ENCODE results near the gene KIAA1586.
A peak's percentile ranks its signal among the peaks of the same experiment; 100 is the strongest.
"Not testable (repeated sequence)": the region's sequence is repeated elsewhere in the genome, so short reads cannot be mapped to it uniquely, and the experiment has no call there.

The KIAA1586 gene

DNA sequence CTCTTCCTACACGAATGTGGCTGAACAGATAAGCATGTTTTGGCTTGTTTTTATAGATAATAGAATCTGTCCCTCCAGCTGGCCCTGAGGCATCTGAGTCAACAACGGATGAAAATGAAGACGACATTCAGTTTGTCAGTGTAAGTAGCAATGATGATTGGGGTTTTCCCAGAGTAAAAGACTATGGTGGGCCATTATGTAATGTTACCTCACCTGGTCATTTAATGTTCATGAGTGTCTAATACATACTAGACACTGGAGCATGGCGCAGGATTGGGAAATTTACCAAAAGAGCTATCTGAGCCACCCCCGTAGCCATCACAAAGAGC lies 728 bp downstream of the KIAA1586 start:
- not testable (repeated sequence) for H3K4me3 ChIP-seq (ENCODE audit: low read length); H3K4me2 ChIP-seq (ENCODE audit: low read length); H3K27me3 ChIP-seq (ENCODE audit: control insufficient read depth, insufficient read depth, low read length); H3K9me3 ChIP-seq (replicated peaks; ENCODE audit: low read length); H3K9ac ChIP-seq (ENCODE audit: low read depth, low read length)
- peaks cover 24% of the 10 kb centered on the region for H3K36me3 ChIP-seq (ENCODE audit: insufficient read depth, low read length)
- H3K4me1 ChIP-seq (ENCODE audit: control insufficient read depth, insufficient read depth, low read length), result peaks cover 17% of the 10 kb centered on the region

- H3K9me3 ChIP-seq (replicated peaks; ENCODE audit: low read length); H3K27me3 ChIP-seq (ENCODE audit: control insufficient read depth, insufficient read depth, low read length): not testable (repeated sequence)
- Histone ChIP-seq H3K4me2 (ENCODE audit: low read length) (peak overlapping the region; percentile 75), H3K9ac (ENCODE audit: low read depth, low read length) (peak overlapping the region; percentile 26), H3K4me3 (ENCODE audit: low read length) (peak overlapping the region; percentile 51), H3K4me1 (ENCODE audit: control insufficient read depth, insufficient read depth, low read length) (peaks cover 17% of the 10 kb centered on the region), H3K36me3 (ENCODE audit: insufficient read depth, low read length) (peaks cover 29% of the 10 kb centered on the region)
These were observed 1.4 kb downstream of the KIAA1586 start for GRCh38 chr6:57047859-57048258.

DNA sequence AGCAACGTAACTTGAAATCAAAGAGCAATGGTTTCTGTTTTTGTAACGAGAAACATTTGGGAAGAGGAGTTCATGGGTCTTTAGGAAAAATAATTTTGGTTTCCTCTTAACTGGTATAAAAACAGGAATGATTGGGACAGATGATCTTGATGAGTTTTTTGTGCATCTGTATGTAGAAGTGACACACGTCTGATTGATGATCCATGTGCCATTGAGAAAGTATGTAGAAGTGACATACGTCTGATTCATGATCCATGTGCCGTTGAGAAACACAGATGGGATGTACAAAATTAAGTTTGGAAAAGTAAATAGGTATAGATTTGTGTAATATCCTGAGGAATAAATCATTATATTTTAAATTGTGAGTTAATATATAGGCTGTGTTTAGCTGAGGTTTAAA lies 2.1 kb downstream of the KIAA1586 start:
- H3K4me3 ChIP-seq (ENCODE audit: low read length), result peak overlapping the region; percentile 51
- H3K27me3 ChIP-seq (ENCODE audit: control insufficient read depth, insufficient read depth, low read length), result no peaks in the 10 kb centered on the region

GRCh38 chr6:57063847-57064246 lies 17.4 kb downstream of the KIAA1586 start:
- Histone ChIP-seq H3K27me3 (ENCODE audit: control insufficient read depth, insufficient read depth, low read length) (no peaks in the 10 kb centered on the region), H3K4me3 (ENCODE audit: low read length) (no peak overlapping the region), H3K9ac (ENCODE audit: low read depth, low read length) (no peak overlapping the region), H3K9me3 (replicated peaks; ENCODE audit: low read length) (no peaks in the 10 kb centered on the region), H3K4me2 (ENCODE audit: low read length) (no peak overlapping the region), H3K4me1 (ENCODE audit: control insufficient read depth, insufficient read depth, low read length) (no peaks in the 10 kb centered on the region), H3K36me3 (ENCODE audit: insufficient read depth, low read length) (peaks cover 29% of the 10 kb centered on the region)

More for the DNA sequence above, 2.1 kb downstream of the KIAA1586 start:
- Histone ChIP-seq H3K36me3 (ENCODE audit: insufficient read depth, low read length) (peaks cover 36% of the 10 kb centered on the region), H3K9ac (ENCODE audit: low read depth, low read length) (peak overlapping the region; percentile 26), H3K9me3 (replicated peaks; ENCODE audit: low read length) (no peaks in the 10 kb centered on the region), H3K4me1 (ENCODE audit: control insufficient read depth, insufficient read depth, low read length) (peaks cover 17% of the 10 kb centered on the region), H3K4me2 (ENCODE audit: low read length) (peak overlapping the region; percentile 75)

- Histone ChIP-seq H3K4me3 (ENCODE audit: low read length) (no peak overlapping the region), H3K9me3 (replicated peaks; ENCODE audit: low read length) (no peaks in the 10 kb centered on the region), H3K9ac (ENCODE audit: low read depth, low read length) (no peak overlapping the region), H3K4me2 (ENCODE audit: low read length) (no peak overlapping the region), H3K36me3 (ENCODE audit: insufficient read depth, low read length) (peaks cover 25% of the 10 kb centered on the region), H3K4me1 (ENCODE audit: control insufficient read depth, insufficient read depth, low read length) (no peaks in the 10 kb centered on the region), H3K27me3 (ENCODE audit: control insufficient read depth, insufficient read depth, low read length) (no peaks in the 10 kb centered on the region)
These were observed 18.3 kb downstream of the KIAA1586 start for GRCh38 chr6:57064809-57065208.

GRCh38 chr6:57068061-57068460 lies 21.6 kb downstream of the KIAA1586 start:
- no peaks in the 10 kb centered on the region for H3K4me1 ChIP-seq (ENCODE audit: control insufficient read depth, insufficient read depth, low read length)
- no peak overlapping the region for H3K4me3 ChIP-seq (ENCODE audit: low read length)
- peak overlapping the region; percentile 21 for H3K4me2 ChIP-seq (ENCODE audit: low read length)
- H3K36me3 ChIP-seq (ENCODE audit: insufficient read depth, low read length), result peaks cover 14% of the 10 kb centered on the region
- H3K27me3 ChIP-seq (ENCODE audit: control insufficient read depth, insufficient read depth, low read length), result no peaks in the 10 kb centered on the region
- H3K9me3 ChIP-seq (replicated peaks; ENCODE audit: low read length), result no peaks in the 10 kb centered on the region
- H3K9ac ChIP-seq (ENCODE audit: low read depth, low read length), result no peak overlapping the region

DNA sequence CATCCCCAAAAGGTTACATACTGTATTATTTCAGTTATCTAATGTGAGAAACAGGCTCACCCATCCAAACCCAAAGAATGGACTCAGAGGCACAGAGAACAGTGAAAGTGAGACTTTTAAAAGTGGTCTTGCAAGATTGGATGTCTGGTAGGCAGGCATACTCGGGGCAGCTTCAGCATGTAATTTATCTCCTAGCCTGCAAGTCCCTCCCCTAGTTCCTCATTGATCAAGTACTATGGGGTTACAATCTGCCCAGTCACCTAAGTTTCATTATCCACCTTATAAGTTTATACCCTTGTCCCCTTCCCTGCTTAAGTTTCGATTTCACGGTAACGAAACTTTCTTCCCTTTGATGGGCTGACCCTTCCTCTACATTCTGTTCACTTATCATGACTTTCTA lies 22.7 kb downstream of the KIAA1586 start:
- no peaks in the 10 kb centered on the region for H3K27me3 ChIP-seq (ENCODE audit: control insufficient read depth, insufficient read depth, low read length)
- H3K9me3 ChIP-seq (replicated peaks; ENCODE audit: low read length), result no peaks in the 10 kb centered on the region
- no peaks in the 10 kb centered on the region for H3K4me1 ChIP-seq (ENCODE audit: control insufficient read depth, insufficient read depth, low read length)
- H3K4me2 ChIP-seq (ENCODE audit: low read length), result no peak overlapping the region
- H3K4me3 ChIP-seq (ENCODE audit: low read length), result no peak overlapping the region
- peaks cover 9% of the 10 kb centered on the region for H3K36me3 ChIP-seq (ENCODE audit: insufficient read depth, low read length)
- no peak overlapping the region for H3K9ac ChIP-seq (ENCODE audit: low read depth, low read length)

- H3K4me3 ChIP-seq (ENCODE audit: low read length), result no peak overlapping the region
- H3K4me1 ChIP-seq (ENCODE audit: control insufficient read depth, insufficient read depth, low read length), result no peaks in the 10 kb centered on the region
- no peak overlapping the region for H3K9ac ChIP-seq (ENCODE audit: low read depth, low read length)
- no peaks in the 10 kb centered on the region for H3K9me3 ChIP-seq (replicated peaks; ENCODE audit: low read length)
- no peak overlapping the region for H3K4me2 ChIP-seq (ENCODE audit: low read length)
- H3K36me3 ChIP-seq (ENCODE audit: insufficient read depth, low read length), result peaks cover 9% of the 10 kb centered on the region
- H3K27me3 ChIP-seq (ENCODE audit: control insufficient read depth, insufficient read depth, low read length), result no peaks in the 10 kb centered on the region
These were observed 23.4 kb downstream of the KIAA1586 start for GRCh38 chr6:57069920-57070331.

DNA sequence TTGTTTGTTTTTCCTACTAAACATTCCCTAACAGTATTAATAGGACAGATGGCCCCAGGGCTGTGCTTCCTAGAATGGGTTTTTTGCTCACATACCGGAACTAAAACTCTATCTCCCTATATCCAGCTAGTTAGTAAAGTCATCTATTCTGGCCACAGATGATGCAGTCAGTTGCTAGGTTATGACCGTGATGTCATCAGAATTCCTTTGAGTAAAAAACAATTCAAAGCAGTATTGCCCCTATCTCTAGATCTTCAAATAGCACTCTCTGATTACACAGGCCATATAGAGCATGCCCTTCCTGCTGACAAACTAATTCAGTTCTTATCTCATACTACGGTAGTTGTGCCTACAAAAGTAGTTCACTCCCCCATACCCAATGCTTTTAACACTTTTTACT lies 25.6 kb downstream of the KIAA1586 start:
- Histone ChIP-seq H3K4me2 (ENCODE audit: low read length) (no peak overlapping the region), H3K9me3 (replicated peaks; ENCODE audit: low read length) (no peaks in the 10 kb centered on the region), H3K27me3 (ENCODE audit: control insufficient read depth, insufficient read depth, low read length) (no peaks in the 10 kb centered on the region), H3K9ac (ENCODE audit: low read depth, low read length) (no peak overlapping the region), H3K36me3 (ENCODE audit: insufficient read depth, low read length) (peaks cover 3% of the 10 kb centered on the region), H3K4me3 (ENCODE audit: low read length) (no peak overlapping the region), H3K4me1 (ENCODE audit: control insufficient read depth, insufficient read depth, low read length) (no peaks in the 10 kb centered on the region)

GRCh38 chr6:57074383-57074782 lies 27.9 kb downstream of the KIAA1586 start:
- Histone ChIP-seq H3K9me3 (replicated peaks; ENCODE audit: low read length) (no peaks in the 10 kb centered on the region), H3K4me1 (ENCODE audit: control insufficient read depth, insufficient read depth, low read length) (no peaks in the 10 kb centered on the region), H3K27me3 (ENCODE audit: control insufficient read depth, insufficient read depth, low read length) (no peaks in the 10 kb centered on the region), H3K36me3 (ENCODE audit: insufficient read depth, low read length) (peaks cover 3% of the 10 kb centered on the region), H3K4me2 (ENCODE audit: low read length) (no peak overlapping the region), H3K9ac (ENCODE audit: low read depth, low read length) (no peak overlapping the region), H3K4me3 (ENCODE audit: low read length) (no peak overlapping the region)

GRCh38 chr6:57075092-57075491 lies 28.6 kb downstream of the KIAA1586 start:
- H3K4me1 ChIP-seq (ENCODE audit: control insufficient read depth, insufficient read depth, low read length), result no peaks in the 10 kb centered on the region
- peaks cover 3% of the 10 kb centered on the region for H3K36me3 ChIP-seq (ENCODE audit: insufficient read depth, low read length)
- no peaks in the 10 kb centered on the region for H3K27me3 ChIP-seq (ENCODE audit: control insufficient read depth, insufficient read depth, low read length)
- H3K9me3 ChIP-seq (replicated peaks; ENCODE audit: low read length), result no peaks in the 10 kb centered on the region
- no peak overlapping the region for H3K4me3 ChIP-seq (ENCODE audit: low read length)
- no peak overlapping the region for H3K9ac ChIP-seq (ENCODE audit: low read depth, low read length)
- H3K4me2 ChIP-seq (ENCODE audit: low read length), result no peak overlapping the region

DNA sequence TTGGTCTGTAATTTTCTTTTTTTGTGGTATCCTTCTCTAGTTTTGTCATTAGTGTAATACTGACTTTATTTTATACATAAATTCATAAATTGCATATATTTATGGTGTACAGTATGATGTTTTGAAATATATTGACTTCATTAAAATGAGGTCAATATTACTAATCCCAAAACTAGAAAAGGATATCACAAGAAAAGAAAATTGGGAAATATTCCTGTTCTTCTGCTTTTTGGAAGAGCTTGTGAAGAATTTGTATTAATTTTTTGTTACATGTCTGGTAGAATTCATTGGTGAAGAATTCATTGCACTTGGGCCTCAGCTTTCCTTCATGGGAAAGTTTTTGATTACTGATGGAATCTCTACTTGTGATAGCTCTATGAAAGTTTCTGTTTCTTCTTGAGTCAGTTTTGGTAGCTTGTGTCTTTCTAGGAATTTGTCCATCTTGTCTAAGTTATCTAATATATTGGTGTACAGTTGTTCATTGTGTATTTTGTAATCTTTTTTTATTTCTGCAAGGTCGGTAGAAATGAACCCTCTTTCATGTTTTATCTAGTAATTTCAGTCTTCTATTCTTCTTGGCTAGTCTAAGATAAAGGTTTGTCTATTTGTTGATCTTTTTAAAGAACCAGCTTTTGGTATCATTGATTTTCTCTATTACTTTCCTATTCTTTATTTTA lies 32.2 kb downstream of the KIAA1586 start:
- Histone ChIP-seq H3K9me3 (replicated peaks; ENCODE audit: low read length) (no peaks in the 10 kb centered on the region), H3K4me1 (ENCODE audit: control insufficient read depth, insufficient read depth, low read length) (no peaks in the 10 kb centered on the region), H3K4me2 (ENCODE audit: low read length) (no peak overlapping the region), H3K9ac (ENCODE audit: low read depth, low read length) (no peak overlapping the region), H3K4me3 (ENCODE audit: low read length) (no peak overlapping the region), H3K36me3 (ENCODE audit: insufficient read depth, low read length) (peaks cover 3% of the 10 kb centered on the region), H3K27me3 (ENCODE audit: control insufficient read depth, insufficient read depth, low read length) (no peaks in the 10 kb centered on the region)
